ENCODE data around the gene LRWD1. TPM values are rescaled to one million over a fixed set of nuclear protein-coding genes. Genes with fewer than 3 reads are reported as not detected.

LRWD1 gene
- total RNA-seq, 1 donor, result 18.6 TPM

DNA sequence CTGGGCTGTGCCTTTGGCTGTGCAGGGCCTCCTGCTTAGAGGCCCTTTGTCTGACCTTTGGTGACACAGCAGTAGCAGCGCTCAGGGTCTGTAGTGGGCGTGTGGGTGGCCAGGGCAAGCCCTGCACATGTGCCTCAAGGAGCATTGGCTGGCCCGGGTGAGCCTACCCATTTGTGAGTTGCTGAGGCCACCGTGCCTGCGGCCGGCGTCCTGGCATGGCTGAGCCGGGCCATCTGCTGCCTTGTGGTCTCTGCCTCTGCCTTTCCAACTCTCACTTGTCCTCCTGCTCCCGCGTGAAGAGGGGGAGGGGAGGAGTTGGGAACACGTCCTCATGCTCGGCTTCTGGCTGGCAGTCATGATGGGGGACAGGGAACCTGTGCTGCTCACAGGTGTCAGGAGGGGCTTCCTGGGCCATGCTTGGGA lies 40.6 kb upstream of the LRWD1 start:
- H3K4me3 ChIP-seq (ENCODE audit: low read depth, low read length), result no peak overlapping the region
- no peak for DNase-seq (ENCODE audit: low read depth)
- TF ChIP-seq, protein P1, sequence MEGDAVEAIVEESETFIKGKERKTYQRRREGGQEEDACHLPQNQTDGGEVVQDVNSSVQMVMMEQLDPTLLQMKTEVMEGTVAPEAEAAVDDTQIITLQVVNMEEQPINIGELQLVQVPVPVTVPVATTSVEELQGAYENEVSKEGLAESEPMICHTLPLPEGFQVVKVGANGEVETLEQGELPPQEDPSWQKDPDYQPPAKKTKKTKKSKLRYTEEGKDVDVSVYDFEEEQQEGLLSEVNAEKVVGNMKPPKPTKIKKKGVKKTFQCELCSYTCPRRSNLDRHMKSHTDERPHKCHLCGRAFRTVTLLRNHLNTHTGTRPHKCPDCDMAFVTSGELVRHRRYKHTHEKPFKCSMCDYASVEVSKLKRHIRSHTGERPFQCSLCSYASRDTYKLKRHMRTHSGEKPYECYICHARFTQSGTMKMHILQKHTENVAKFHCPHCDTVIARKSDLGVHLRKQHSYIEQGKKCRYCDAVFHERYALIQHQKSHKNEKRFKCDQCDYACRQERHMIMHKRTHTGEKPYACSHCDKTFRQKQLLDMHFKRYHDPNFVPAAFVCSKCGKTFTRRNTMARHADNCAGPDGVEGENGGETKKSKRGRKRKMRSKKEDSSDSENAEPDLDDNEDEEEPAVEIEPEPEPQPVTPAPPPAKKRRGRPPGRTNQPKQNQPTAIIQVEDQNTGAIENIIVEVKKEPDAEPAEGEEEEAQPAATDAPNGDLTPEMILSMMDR (IDR thresholded peaks at IDR 0.05; ENCODE audit: insufficient read depth, low read length), result no peak

DNA sequence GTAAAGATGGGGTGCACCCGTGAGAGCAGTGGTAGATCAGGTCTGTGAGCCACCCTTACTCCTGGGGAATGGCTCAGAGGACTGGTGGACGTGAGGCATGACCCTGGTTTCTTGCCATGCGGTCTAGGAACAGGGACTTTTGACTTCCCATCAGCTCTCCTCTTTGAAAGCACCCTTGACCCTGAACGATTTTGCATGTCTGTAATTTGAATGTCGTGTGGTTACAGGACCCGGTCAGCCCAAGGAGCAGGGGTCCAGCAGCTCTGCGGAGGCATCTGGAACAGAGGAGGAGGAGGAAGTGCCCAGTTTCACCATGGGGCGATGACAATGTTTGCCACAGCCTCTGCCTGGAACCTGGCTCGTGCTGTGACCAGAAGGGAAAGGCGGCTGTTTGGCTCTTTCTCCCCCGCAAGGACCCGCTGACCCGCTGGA lies 40.0 kb upstream of the LRWD1 start:
- DNase-seq (ENCODE audit: low read depth), result no peak
- TF ChIP-seq, protein P1 (IDR thresholded peaks at IDR 0.05; ENCODE audit: insufficient read depth, low read length), result no peak
- no peak overlapping the region for H3K4me3 ChIP-seq (ENCODE audit: low read depth, low read length)

DNA sequence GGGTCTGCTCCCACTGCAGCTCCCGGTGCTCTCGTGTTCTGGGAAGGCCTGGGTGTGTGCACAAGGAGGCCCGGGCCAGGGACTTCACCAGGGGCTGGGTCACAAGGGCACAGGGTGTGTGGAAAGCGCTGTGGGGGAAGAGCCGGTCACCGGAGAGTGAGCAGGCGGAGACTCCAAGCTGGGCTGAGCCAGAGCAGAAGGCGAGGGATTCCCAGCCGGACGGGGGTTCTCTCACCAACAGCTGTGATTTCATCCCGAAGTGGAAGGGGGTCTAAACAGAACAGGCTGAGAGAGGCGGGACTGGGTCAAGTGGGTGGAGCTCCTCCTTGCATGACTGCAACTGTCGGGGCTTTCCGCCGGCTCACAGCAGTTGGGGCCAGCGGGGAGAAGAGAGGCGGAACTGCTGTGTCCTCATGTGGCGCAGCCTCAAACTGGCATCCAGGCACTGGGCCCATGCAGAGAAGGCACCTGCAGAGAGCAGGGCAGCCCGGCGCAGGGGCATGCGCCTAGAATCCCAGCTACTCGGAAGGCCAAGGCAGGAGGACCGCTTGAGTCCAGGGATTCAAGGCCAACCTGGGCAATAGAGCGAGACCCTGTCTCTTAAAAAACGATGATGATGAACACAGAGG lies 39.0 kb upstream of the LRWD1 start:
- TF ChIP-seq, protein P1 (IDR thresholded peaks at IDR 0.05; ENCODE audit: insufficient read depth, low read length), result no peak
- H3K4me3 ChIP-seq (ENCODE audit: low read depth, low read length), result no peak overlapping the region
- DNase-seq (ENCODE audit: low read depth), result no peak

DNA sequence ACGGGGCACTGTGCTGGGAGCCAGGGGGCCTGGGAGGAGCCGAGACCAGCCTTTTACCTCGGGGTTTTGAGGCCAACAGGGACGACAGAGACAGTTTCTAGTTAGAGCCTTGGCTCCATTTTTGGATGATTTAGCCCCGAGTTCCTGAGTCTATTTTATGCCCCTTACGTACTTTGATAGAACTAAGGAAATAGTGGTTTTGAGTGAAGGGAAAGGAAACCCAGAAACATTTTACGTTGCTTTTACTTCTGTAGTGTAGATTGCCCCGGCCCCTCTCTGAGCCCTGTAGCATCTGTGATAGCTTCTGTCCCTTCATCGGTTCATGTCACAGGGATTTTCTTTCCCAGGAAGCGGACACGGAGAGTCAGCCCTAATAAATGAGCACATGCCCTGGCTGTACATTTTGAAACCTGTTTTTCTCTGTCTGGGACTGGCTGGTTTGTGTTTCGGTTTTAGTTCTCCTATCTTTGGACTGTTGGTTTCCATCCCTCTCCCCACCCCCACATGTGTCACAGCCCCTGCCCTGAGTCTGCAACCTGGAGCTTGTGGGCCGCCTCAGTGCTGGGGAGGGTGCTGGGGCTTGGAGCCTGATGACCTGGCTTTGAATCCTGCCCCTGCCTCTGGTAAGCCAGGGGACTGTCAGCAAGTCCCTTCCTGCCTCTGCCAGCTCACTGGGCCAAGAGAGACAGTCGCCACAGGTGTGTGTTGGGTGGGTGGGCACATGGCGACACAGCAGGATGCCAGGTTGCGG lies 38.3 kb upstream of the LRWD1 start:
- no peak overlapping the region for H3K4me3 ChIP-seq (ENCODE audit: low read depth, low read length)
- TF ChIP-seq, protein P1 (IDR thresholded peaks at IDR 0.05; ENCODE audit: insufficient read depth, low read length), result no peak
- DNase-seq (ENCODE audit: low read depth), result no peak

DNA sequence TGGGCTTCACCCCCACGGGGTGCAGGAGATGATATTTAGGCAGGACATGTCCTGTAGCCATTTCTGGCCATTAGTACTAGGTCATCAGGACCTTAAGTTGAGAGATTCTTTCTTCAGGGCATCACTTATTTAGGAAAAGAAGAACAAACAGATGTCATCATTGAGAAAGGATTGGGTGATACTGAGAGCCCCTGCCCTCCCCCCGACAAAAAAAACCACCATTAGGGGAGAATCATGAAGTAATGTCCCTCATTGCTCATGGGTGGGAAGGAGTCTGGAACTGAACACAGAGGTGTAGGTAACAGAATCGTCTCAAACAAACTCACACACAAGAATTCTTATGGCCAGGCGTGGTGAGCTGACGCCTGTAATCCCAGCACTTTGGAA lies 37.8 kb upstream of the LRWD1 start:
- DNase-seq (ENCODE audit: low read depth), result no peak
- TF ChIP-seq, protein P1 (IDR thresholded peaks at IDR 0.05; ENCODE audit: insufficient read depth, low read length), result no peak
- H3K4me3 ChIP-seq (ENCODE audit: low read depth, low read length), result no peak overlapping the region

DNA sequence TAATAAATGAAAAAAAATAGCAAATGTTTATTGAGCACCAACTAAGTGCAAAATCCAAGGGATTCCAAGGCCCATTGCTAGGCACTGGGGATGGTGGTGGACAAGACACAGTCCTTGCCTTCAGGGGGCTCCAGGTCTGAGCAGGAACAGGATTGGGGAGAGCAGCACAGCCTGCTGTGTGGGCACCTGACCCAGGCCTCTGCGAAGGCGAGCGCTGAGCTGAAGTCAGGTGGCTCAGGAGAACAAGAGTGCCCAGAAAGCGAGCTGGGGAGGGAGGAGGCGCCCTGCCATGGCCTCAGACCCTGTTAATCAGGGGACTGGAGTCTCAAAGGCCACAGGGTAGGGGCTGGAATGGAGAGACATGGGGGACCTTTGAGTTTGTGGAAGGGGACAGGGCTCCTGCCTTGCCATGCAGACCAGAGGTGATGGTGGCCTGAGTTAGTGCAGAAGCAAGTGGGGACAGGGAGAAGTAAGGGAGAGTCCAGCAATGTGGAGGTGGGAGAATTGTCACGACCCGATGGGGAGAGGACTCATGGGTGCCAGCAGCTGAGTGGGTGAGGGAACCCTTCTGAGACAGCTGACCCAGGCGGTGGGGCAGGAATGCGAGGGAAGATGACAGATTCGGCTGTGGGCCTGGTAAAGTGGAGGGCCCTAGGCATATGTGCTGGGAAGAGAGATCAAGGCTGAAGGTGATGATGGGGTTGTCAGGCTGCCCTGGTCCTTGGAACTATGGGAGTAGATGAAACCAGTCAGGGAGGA lies 35.5 kb upstream of the LRWD1 start:
- no peak for DNase-seq (ENCODE audit: low read depth)
- no peak overlapping the region for H3K4me3 ChIP-seq (ENCODE audit: low read depth, low read length)
- TF ChIP-seq, protein P1 (IDR thresholded peaks at IDR 0.05; ENCODE audit: insufficient read depth, low read length), result no peak
